CD4-positive, alpha-beta T cell treated with Interleukin-1 beta for 1 hour (primary cell): ENCODE measurements around the gene AAK1.
A peak's percentile ranks its signal among the peaks of the same experiment; 100 is the strongest.
"Not testable (repeated sequence)": the region's sequence is repeated elsewhere in the genome, so short reads cannot be mapped to it uniquely, and the experiment has no call there.

Experiments
- DNase-seq, 2 donors: peaks; one replicate each; pipeline ENCODE4 v3.0.0-alpha.2; 2020 to 2022

The AAK1 gene

DNA sequence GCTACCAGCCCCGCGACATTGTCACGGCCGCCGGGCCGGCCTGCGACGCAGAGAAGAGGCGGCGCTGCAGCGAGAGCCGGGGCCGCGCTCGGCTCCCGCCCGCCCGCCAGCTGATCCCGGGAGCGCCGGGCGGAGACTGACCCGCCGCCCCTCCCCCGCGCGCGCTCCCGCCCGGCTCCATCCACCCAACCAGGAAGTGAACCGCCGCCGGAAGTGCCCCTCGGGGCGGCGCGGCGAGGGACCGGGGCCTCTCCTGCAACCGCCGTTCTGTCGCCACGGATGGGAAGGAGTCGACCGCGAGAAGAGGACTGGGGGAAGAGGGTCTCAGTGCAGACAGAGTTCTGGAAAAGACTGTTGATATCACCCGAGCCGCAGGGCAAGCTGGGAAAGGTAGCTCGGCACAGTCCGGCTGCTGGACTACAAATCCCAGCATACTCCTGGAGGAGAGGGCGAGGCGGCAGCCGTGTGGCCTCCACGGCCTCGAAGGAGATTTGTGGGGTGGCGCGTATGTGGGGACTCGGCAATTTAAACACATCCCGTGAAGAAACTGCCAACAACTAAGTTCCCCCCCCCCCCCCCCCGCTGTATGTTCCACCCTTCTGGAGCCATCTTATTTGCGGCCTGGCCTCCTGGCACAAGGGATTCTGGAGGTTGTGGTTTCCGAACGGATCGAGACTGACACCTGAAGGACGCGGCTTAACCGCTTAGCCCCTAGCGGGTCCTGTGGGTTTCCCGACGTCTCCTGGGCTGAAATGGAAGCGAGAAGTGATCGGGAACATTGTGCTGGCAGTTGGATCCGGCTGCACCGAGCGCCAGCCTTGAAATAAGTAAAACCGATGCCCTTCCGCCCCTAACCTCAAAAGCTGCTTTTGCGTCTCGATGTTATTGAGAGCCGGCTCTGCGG is at the start of gene AAK1:
Gene AAK1, minus strand, starts transcription at position 138 of the 904 bp plus-strand sequence. CDS start 699 bp downstream, outside the sequence.
- peak; percentile 81 to 84 for DNase-seq

DNA sequence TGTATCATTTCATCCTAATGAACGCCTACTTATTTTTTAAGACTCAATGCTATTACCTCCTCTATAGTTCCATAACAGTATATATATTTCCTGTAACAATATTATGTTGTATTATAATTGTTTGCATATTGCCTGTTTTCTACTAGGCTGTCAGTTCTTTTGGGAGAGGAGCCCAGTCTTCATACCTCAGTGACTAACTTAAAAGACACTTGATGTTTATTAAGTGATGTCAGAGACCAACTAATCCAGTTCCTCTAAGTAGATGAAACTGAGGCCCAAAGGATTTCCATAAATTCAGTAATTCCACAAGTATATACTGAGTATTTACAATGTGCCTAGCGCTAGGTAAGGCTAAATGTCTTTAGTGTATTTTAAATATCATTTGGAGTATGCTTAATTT is 48.9 kb upstream of the AAK1 start:
- DNase-seq: no peak

DNA sequence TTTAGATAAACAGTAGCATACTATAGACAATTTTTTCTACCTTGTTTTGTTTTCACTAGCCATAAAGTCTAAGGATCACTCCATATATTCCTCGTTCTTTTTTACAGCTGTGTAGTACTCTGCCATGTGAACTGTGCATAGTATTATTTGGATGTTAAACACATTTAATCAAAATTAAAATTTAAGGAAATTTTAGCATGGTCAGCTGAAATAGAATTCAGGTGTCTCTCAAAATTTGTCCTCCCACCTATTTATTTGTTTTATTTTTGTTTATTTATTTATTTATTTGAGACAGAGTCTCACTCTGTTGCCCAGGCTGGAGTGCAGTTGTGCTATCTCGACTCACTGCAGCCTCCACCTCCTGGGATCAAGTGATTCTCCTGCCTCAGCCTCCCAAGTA is 46.4 kb upstream of the AAK1 start:
- no peak for DNase-seq

DNA sequence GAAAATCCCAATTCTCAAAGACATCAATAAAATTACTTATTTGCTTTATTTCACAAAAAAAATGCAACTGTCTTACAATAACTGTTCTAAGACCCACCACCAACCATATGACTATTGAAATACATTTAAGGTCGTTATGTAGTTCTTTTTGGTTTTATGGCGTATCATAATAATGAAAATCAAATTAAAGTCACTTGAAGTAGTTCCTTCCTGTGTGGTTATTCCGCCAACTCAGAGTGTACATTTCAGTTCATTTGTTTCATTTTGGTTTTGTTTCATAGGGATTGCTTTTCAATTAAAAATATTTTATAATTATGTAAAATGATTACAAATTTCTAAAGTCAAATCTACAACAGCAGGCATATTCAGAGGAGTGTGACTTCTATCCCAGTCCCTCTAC is 45.9 kb upstream of the AAK1 start:
- DNase-seq: peak in 1 of 2 donors; percentile 17

DNA sequence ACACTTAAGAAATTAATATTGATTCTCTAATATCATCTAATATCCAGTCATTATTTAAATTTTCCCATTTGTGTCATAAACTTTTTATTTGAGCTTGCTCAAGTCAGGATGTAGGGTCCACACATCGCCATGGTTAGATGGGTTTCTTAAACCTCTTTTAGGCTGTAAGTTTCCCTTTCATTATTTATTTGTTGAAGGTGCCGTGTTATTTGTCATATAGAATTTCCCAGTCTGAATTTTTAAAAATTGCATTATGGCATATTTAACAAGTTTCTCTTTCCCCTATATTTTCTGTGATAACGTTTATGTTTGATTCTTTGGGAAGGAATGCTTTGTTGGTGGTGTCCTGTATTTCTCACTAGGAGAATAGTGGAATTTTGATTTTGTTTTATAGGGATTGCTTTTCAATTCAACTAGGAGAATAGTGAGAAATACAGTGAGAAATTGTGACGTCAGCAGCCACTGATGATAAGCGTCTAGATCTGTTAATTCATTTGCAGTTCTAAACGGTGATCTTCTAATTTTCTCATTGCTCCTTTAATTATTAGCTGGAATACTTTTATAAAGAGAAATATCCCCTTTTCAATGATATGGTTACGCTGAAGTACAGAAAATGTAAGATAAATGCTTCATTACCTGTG is 44.6 kb upstream of the AAK1 start:
- no peak for DNase-seq

DNA sequence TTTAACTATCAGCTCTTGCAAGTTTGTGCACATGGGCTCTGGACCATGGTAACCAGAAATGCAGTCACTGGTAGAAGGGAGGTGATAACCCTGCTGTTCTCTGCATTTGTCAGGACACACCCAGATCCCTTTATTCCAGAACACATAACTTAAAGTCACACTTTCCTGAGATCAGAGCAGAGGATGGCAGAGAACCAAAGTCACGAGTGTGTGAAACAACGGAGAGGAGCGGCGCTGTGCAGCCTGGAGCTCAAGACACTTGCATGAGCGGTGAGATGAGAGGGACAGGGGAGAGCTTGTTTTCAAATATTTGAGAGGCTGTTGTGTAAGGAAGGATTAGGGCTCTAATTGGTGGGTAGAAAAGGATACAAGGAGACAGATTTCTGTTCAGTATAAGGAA is 43.3 kb upstream of the AAK1 start:
- DNase-seq: no peak

DNA sequence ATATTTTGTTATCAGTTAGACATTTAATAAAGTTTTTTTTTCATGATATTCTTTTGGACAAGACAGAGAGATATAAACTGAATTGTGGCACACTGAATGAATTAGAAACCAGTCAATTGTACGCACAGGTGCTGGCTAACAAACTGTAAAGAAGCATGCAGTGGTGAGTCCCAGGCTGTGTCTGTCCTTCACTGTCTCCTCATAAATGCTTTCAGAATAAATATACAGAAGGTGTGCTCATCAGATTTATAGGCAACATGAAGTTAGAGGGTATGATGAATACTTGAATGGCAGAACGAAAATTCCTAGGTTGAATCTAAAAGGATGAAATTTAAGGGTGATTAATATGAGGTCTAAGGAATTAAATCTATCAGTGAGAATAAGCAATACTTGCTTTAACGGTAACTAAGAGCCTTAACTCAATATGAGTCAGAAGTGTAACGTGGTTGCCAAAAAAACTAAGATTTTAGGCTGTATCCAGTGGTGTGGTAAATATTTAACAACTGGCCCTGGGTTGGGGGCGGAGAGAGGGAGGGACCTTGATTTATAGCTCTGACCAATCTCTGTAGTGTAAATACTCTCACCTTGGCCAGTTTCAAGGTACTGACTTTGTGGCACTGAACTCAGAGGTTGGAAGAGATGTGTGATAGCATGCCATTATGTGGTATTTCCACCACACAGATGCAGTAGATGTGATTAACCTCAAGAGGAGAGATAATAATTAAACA is 41.9 kb upstream of the AAK1 start:
- DNase-seq: peak in 1 of 2 donors; percentile 16

DNA sequence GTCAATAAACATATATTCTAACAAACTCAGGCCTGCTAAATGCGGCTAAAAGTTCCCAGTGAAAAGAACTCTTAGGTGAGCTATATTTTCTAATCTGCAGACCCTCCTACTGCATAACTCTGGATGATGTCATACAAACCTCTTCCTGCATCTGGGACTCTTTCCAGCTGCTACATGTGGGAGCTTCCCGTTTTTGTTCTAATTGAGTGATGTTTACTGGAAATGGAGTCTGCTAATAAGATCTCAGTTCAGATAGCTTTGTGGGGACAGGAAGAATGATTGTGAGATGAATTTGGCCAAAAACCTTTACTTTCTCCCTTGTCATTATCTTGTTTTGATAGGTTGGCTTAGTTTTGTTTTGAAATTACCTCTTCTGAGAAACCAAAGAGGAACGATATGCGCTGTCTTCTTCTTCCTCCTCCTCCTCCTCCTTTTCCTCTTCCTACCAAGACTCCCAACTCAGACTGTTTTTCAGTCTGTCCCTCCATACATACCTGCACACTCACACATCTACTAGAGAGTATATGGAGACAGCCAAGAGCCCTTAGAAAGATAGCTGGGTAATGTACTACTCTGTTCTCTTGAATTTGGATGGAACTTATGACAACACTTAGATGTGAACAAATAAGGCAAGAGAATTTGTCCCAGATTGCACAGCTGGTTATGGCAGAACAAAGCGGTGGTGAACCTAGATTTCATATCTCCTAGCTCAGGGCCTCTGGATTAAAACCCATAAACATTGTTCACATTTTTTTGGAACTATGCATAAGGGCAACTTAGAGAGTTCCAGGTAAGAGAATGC is 39.8 kb upstream of the AAK1 start:
- DNase-seq: no peak

DNA sequence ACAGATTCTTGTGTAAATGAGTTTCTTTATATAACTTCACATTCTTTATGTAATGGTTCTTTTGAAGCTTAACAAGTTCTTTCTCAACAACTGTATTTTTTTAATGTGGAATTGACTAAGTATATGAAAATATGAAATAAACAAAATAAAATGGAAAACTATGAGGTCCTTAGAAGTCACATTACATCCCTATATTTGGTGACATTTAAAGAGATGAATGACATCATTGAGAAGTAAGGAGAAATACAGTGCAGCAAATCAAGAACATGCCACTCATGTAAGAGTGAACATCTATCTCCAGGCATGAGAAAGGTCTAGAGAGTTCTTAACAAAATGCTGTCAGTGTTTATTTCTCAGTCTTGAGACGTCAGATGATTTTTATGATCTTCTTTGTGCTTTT is 39.0 kb upstream of the AAK1 start:
- no peak for DNase-seq

DNA sequence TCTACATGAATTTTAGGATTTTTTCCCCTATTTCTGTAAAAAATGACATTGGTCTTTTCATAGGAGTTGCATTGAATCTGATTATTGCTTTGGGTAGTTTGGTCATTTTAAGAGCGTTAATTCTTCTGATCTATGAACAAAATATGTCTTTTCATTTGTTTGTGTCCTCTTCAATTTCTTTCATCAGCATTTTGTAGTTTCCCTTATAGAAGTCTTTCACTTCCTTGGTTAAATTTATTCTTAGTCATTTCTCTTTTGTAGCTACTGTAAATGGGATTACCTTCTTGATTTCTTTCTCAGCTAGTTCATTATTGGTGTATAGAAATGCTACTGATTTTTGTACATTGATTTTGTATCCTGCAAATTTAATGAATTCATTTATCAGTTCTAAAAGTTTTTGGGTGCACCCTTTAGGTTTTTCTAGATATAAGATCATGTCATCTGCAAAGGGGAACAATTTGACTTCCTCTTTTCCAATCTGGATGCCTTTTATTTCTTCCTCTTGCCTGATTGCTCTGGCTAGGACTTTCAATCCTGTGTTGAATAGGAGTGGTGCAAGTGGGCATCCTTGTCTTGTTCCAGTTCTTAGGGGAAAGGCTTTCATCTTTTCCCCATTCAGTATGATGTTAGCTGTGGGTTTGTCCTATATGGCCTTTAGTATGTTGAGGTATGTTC is 36.6 kb upstream of the AAK1 start:
- DNase-seq: no peak

DNA sequence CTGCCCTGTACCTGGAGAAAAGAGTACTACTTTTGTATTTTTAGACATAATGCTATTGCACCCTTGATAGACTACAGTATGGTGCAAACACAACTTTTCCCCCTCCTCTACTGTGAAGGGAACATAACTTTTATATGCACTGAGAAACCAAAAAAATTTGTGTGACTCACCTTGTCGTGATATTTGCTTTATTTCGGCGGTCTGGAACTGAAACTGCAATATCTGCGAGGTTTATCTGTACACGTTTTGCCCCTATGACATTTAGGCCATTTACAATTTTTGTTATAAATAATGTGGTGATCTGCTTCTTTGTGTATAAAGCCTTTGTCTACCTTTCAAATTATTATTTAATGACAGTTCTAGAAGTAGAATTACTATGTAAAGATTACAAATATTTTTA is 34.4 kb upstream of the AAK1 start:
- DNase-seq: no peak

DNA sequence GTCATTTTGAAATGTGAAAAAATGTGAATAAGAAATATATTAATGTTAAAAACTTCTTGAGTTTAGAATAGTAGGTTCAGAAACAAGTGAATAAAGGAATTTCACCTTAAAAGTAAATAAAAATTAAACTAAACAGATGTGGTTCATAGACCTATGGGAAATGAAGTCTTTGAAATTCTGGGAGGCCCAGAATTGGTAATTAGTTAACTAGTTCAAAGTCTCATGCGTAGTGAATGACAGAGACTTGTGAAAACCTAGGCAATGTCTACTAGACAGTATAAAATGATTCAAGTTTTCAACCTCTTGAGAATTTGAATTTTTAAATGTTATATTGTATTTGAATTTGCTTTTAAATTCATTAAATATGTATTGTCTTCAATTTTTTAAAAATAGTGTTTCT is 32.6 kb upstream of the AAK1 start:
- DNase-seq: no peak

DNA sequence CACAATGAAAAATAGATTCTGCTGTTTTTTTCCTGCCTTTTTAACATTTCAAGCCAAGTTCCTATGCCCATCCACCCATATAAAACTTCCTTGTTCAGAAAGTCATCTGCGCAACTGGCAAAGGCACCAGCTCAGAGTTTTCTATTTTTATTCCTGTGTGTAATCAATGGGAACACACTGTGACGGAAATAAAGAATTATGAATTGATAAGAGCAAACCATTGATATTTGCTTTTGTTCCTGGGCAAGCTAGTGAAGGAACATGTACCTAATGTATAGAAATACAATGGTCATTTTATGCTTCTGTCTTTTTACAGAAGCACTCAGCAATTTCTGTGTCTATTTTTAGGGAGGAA is 30.8 kb upstream of the AAK1 start:
- no peak for DNase-seq

DNA sequence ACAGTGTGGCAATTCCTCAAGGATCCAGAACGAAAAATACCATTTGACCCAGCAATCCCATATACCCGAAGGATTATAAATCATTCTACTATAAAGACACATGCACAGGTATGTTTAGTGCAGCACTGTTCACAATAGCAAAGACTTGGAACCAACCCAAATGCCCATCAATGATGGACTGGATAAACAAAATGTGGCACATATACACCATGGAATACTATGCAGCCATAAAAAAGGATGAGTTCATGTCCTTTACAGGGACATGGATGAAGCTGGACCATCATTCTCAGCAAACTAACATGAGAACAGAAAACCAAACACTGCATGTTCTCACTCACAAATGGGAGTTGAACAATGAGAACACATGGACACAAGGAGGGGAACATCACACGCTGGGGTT is 29.6 kb upstream of the AAK1 start:
- DNase-seq: not testable (repeated sequence)

DNA sequence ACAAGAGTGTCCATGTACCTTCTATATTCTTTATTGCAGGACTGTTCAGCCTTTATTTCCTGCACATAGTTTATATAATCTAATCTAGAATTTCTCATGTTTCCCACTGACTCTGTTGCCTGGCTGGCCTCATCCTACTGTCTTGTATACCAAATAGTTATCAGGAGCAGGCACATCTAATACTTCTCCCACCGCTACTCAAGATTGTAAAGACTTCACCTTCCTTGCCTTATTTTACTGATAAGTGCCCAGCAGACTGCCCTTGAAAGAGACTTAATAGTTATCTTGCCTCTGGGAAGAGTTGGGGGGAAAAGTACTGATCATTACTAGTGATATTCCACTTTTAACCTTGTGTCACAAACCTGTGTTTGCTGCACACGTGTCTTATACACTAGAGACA is 26.1 kb upstream of the AAK1 start:
- DNase-seq: no peak

DNA sequence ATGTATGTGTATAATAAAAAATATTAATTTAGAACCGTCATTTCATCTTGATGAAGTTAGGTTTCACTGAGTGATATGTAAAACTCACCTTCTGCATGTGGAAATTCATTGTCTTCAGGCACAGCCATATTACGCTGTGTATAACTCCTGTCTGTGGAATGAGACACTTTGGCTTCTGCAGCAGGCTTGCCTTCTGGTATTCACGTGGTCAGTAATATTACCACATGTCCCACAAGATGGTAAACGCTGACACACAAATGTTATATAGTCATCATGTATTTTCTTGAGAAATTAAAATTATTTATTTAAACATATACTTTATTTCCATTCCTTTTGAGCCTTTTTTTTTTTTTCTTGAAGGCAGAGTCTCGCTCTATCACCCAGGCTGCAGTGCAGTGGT is 25.1 kb upstream of the AAK1 start:
- no peak for DNase-seq

DNA sequence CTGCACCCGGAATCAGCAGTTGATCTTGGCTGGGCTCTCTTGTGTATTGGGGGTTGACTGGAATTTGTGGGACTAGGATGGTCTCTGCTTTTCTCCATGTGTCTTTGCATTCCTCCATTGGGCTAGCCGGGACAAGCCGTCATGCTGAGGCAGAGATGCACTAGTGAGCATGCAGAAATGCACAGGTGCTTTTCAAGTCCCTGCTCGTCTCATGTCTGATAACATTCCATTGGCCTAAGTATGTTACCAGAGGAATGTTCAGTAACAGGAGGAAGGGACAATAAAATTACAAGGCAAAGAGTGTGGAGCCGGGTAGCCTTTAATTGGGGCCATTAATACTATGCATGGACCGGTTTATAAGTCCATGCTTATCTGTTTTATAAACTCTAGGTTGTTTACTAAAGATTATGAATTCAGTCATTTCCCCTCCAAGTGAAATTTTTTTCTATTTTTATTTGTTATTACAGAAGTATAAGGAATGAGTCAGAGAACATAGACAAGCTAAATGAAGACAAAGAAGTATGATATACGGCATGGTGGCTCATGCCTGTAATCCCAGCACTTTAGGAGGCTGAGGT is 24.4 kb upstream of the AAK1 start:
- DNase-seq: no peak

DNA sequence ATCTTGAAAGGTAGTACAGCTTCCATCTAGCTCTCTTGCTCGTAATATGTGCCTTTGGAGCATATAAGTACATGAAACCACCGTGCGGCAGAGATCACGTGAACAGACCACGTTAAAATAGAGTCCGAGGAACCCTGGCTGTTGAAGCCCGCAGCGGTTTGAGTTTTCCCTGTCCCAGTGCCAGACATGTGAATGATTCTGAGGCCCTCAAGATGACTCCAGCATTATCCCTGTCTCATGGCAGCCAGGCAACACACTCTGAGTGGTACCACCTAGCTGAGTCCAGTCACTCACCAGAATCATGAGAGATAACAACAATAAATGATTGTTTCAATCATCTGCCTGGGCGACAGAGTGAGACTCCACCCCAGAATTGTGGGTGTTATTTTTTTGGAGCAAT is 21.6 kb upstream of the AAK1 start:
- no peak for DNase-seq

DNA sequence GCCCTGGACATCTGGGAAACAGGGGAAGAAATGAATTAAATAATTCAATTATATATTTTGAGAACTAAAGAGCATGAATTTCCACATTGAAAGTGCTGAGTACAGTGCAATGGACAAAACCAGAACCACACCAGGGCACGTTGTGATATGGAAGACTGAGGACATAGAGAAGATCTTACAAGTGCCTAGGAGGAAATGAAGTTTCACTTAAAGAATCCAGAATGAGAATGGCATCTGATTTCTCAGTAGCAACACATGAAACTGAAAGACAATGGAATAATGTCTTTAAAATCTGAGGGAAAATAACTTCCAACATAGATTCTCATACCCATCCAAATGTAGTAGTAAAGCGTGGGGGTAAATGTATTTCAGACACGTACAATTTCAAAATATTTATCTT is 20.3 kb upstream of the AAK1 start:
- no peak for DNase-seq

DNA sequence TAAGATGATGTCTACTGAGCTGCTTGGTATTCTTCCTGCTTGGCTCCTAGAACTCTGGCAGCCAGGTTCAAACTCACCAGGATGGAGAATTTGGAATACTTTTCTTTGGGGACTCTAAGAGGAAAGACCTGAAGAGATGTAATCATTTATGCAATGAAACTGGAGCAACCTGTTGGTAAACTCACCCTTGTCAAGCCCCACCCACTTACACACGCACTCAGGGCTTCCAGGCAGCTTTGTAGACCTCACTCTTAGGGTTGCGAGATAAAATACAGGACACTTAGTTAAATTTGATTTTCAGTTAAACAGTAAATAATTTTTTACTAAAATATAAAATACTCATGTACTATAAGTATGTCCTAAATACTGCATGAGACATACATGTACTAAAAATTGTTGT is 19.0 kb upstream of the AAK1 start:
- DNase-seq: not testable (repeated sequence)

DNA sequence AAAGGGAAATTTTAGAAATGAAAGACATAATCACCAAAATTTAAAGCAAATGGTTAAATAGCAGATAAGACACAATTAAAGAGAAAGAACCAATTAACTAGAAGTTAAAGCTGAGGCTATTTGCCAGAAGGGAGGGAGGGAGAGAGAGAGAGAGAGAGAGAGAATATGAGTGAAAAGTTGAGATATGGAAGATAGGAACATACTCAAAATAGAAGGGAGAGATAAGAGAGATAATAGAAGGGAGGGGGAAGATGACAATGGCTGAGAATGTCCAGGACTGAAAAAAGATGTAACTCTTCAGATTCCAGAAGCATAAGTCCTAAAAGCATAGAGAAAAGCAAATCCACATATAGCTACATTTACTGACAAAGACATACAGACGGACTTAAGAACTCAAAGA is 17.1 kb upstream of the AAK1 start:
- DNase-seq: no peak

DNA sequence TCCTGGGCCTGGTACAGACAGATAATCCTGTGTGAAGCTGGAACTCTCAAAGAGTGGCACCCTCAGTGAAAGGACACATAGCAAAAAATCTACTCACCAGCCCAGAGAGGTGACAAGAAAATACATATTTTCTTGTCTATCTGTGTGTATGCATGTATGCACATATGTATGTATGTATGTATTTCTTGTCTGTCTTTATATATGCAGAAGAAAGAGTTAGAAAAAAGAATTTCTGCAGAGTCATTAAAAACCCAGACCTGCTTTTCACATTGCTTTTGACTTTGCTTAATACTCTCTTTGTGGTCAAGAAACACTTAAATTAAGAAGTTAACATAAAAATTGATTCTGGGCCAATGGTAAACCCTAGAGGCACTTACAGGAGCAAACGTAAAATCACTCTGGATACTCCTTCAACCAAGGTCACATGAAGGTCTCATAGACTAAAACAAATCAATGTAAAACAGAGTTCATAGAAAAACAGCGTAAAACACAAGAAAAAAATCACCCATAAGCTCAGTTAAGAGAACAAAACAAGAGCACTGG is 16.5 kb upstream of the AAK1 start:
- DNase-seq: no peak
